Inflammatory macrophage treated with lipopolysaccharide for 4 hours (primary cell): ENCODE data around the gene KNSTRN.

ENCODE experiments used
- DNase-seq: peaks from one replicate; pipeline ENCODE4 v3.0.0-alpha.2; 2020

KNSTRN gene

GRCh38 chr15:40382580-40383456 is at the start of gene KNSTRN:
Gene KNSTRN, plus strand, starts transcription at chr15:40382721. Its CDS starts 115 bp downstream, at chr15:40382836.
- peak; percentile 94 for DNase-seq

DNA sequence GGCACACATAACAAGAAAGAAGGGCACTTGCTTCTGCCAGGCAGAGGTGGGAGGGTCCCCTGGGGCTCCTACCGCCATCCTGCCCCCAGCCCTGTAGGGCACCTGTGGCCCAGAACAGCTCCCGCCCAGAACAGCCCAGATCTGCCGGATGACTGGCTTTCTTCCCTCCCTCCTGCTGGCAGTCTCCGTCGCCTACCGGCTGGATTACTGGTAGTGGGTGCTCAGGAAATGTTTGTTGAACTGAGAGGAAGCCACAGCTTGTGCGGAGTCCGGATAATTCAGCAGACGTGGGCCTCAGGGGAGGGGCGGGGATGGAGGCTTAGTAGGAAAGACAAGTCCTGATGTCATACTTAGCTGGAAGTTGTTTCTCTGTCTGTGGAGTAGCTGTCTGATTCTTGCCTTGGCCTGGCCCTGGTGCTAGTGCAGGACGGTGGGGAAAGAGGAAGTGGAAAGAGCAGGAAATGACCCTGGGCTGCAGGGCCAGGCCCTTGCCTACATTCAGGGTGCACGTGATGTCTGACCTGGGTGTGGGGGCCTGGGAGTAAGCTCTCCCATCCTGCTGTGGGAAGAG is 48.5 kb upstream of the KNSTRN start:
- DNase-seq = peak; percentile 93

GRCh38 chr15:40334541-40334940 is 48.0 kb upstream of the KNSTRN start:
- no peak for DNase-seq

- peak; percentile 86 for DNase-seq
Measured at GRCh38 chr15:40334941-40335795, 47.4 kb upstream of the KNSTRN start.

- DNase-seq = no peak
Measured at GRCh38 chr15:40335938-40336743, 46.4 kb upstream of the KNSTRN start.

- peak; percentile 52 for DNase-seq
Measured at GRCh38 chr15:40336744-40337122, 45.8 kb upstream of the KNSTRN start.

GRCh38 chr15:40337597-40337996 is 44.9 kb upstream of the KNSTRN start:
- DNase-seq = no peak

GRCh38 chr15:40338041-40338657 is 44.4 kb upstream of the KNSTRN start:
- peak; percentile 81 for DNase-seq

DNA sequence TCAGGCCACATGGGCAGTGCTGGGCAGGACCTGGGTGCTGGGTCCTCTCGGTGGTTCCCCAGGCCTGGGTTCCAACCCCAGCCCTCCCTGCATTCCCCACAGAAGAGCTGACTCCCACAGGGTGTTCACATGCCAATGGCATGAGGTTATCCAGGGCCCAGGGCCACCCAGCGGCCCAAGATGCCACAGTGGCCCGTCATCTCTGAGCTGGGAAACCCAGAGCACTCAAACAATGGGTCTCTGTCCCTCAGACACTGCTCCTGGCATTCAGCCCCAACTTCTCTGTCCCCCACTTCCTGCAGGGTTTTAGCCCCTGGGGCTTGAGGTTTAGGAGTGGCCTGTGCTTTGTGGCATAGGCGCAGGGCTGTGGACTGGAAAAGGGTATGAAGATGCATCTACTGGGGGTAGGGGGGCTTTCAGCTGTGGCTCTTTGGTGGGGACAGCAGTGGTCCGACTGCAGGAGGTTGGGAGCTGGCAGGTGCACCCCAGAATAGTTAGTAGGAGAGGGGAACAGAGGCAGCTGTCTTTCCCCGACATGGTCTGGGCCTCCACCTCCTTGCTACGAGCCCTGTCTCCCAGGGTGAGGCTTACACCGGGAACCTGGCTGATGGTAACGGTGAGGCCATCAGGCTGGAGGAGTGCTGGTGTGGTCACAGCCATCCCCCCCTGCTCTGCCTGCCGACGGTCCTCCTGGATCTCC is 43.5 kb upstream of the KNSTRN start:
- DNase-seq = no peak

- DNase-seq = no peak
Measured at GRCh38 chr15:40339621-40339945, 42.9 kb upstream of the KNSTRN start.

DNA sequence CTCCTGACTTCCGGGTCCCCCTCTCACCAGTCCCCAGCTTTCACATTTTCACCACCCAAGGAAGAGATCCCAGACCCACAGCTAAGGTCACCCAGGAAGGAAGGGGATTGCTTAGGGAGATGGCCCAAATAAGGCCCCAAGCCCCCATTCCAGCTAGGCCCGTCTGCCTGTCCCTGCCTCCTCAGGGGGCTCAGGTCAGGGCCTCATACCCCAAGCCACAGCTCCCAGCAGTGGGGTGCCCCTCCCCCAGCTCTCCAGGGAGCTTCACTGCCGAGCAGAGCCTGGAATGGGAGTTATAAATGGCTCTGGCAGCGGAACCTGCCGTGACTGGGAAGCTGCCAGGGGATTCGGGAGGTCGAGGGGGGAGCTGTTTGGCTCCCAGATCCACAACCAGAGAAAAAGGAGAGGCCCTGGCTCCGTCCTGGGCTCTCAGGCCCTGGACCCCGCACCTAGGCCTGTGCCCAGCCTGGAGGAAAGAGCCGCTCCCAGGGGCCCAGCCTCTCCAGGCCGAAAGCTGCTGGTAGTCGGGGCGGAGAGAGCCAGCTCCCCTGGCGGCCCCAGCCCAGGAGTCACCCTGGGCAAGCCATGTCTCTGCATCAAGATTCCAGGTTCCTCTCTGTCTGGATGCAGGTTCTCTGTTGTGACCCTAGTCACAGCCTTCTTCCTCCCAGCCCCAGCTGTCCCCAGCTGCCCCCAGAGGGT is 42.3 kb upstream of the KNSTRN start:
- DNase-seq = no peak

DNA sequence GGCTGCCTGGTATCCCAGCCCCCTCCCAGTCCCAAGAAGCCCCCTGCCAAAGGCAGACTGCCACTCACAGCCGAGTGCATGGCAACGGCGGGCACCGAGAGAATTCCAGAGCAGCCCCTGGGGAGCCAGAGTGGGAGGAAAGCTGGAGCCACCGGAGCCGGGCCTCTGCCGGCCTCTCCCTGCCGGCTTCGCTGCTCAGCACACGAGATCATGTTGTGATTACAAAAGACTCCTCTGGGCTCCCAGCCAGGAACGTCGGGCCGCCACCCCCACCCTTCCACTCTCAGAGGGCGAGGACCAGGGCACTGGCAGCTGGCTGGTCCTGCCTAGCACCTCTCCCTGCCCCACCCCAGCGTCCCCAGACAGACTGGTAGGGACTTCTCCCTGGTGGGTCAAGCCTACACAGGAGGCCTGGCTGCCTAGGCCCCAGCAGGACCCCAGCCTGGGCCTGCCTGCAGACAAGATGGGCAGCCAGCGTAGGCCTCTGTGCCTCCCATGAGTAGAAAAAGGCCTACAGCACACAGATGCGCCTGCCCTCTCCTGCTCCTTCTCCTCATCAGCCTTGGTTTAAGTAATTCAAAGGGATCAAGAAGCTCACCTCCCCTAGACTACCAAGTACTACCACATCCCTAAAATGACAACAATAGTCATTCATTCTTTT is 41.7 kb upstream of the KNSTRN start, which contains the start of gene CCDC9B:
Gene CCDC9B, minus strand, starts transcription at position 200 of the 661 bp plus-strand sequence. Its CDS starts 120 bp downstream, at position 80.
- peak; percentile 81 for DNase-seq

GRCh38 chr15:40342416-40343320 is 39.9 kb upstream of the KNSTRN start:
- no peak for DNase-seq

DNA sequence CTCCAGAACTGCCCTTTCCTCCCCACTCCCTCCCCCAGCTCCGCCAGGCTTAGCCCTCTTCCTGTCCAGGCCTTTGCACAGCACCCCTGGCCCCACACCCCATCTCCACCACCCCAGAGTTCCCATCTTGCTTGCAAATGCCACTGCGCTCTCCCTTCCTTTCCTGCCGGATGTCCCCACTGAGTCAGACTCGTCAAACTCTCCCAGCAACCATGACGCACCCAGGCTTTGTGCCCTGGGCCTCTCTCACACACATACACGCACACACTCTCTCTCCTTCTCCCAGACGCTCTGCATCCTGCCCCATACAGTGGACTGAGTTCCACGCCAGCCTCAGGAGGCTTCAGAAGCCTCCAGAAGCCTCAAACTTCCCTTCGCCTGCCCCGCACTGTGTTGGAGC is 39.0 kb upstream of the KNSTRN start:
- DNase-seq = peak; percentile 49

DNA sequence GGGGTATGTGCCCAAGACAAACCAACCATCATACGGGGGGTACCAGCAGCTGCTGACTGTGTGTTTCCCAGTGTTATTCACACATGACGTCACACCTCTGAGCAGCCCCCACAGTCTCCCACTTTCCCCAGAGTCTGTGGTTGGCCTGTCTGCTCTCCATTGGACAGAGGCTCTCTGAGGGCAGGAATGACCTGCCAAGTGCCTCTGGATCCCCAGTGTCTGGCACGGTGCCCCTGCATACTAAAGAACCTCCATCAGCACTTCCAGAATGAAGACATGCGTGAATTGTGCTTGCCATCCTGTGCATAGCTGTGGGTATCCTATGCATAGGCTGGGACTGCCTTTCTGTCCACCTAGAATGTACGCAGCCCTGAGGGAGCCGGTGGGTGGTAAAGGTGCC is 38.3 kb upstream of the KNSTRN start:
- no peak for DNase-seq

DNA sequence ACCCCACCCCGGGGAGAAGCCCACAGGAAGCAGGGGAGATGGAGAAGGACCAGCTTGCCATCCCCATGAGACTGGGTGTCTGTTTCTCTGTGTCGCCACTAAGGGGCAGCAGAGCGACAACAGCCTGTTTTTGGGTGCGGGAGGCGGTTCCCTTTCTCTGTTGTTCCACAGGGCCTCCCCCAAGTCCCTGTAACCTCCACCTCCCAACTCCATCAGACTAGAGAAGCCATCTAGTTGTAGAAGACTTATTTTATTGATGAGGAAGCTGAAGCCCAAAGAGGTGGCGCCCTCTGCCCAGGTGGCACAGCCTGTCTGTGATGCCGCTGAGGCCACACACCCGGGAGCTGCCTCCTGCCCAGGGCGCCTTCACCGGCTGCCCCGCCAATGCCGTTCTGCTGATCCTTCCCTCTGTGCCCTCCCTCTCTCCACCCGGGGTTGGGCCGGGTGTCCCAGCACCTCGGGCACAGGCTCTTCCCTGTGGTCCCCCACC is 37.8 kb upstream of the KNSTRN start:
- DNase-seq = peak; percentile 60

DNA sequence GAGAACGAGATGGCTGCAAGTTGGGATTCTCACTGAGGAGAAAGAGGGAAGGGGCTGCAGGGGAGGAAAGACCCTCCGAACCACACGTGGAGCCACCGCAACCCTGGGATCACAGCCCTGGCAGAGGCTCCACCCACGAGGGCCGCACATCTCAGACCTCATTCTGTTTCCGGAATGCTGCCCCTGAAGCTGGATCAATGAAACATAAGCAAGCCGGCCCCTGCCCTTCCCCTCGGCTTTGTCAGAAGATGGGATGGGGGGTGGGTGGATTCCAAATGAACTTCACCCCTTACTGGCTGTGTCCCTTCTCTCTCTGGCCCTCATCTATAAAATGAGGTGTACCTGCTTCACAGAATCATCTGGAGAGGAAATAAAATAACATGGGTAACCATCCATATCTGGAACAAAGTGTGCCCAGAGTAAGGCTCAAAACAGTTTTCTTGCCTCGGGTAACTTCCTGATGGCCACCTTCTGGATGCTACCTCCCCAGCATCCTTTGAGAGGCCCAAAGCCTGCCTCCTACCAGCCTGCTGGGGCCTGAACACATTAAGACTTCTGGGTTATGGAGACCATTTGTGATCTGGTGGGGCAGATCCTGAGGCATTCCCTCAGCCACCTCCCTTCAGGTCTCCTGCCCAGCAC is 37.2 kb upstream of the KNSTRN start:
- no peak for DNase-seq

DNA sequence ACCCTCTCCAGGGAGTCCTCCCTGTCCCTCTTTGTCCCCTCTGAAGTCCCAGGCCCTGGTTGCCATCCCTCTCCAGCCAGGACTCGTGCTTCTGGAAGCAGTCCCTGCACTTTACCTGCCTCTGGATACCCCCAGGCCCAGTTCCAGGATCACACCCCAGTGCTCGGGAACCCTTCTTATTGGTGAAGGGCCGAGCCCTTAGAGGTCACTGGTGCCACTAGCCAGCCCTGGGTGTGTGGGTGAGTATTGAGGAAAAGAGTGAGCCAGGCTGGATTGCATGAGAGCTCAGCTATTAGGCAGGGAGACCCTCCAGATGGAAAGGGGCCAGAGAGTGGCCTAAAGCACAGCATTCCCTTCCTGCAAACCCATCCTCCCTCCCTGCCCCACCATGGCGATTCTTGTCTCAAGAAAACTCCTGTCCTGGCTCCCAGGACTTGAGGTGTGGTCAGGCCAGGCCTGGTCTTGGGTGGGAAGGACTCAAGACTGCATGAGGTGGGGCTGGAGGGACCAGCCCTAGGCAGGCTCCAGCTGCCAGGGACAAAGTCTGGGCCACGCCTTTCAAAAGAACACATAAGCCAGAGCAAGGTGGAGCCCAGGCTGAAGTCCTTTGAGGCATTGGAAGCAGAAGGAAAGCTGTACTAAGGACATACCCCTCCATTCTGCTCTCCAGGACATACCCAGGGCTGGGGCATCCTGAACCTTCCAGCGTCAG is 36.5 kb upstream of the KNSTRN start:
- no peak for DNase-seq
